ENCODE measurements around the gene SERPINA1.
"Not testable (repeated sequence)": the region's sequence is repeated elsewhere in the genome, so short reads cannot be mapped to it uniquely, and the experiment has no call there.

The SERPINA1 gene

GRCh38 chr14:94423453-94424056 is 35.2 kb upstream of the SERPINA1 start:
- H3K27me3 ChIP-seq (ENCODE audit: insufficient read depth, poor library complexity, severe bottlenecking) = no peaks in the 10 kb centered on the region
- H3K4me3 ChIP-seq (ENCODE audit: severe bottlenecking) = no peak overlapping the region
- no peaks in the 10 kb centered on the region for H3K9me3 ChIP-seq (ENCODE audit: severe bottlenecking)
- H3K4me1 ChIP-seq (ENCODE audit: insufficient read depth, poor library complexity, severe bottlenecking) = peaks cover 8% of the 10 kb centered on the region
- DNase-seq (ENCODE audit: low spot score) (no peak), ATAC-seq (ENCODE audit: low read depth) (peak; percentile 70)
- H3K27ac ChIP-seq (ENCODE audit: poor library complexity, severe bottlenecking) = no peak overlapping the region
- no peaks in the 10 kb centered on the region for H3K36me3 ChIP-seq (ENCODE audit: low read depth)
- TF ChIP-seq CTCF (IDR thresholded peaks at IDR 0.05; ENCODE audit: poor library complexity, severe bottlenecking) = peak; percentile 92

GRCh38 chr14:94421316-94421715 is 32.9 kb upstream of the SERPINA1 start:
- no peak overlapping the region for H3K27ac ChIP-seq (ENCODE audit: poor library complexity, severe bottlenecking)
- H3K36me3 ChIP-seq (ENCODE audit: low read depth) = no peaks in the 10 kb centered on the region
- no peaks in the 10 kb centered on the region for H3K9me3 ChIP-seq (ENCODE audit: severe bottlenecking)
- no peaks in the 10 kb centered on the region for H3K27me3 ChIP-seq (ENCODE audit: insufficient read depth, poor library complexity, severe bottlenecking)
- ATAC-seq (ENCODE audit: low read depth) (no peak), DNase-seq (ENCODE audit: low spot score) (no peak)
- H3K4me3 ChIP-seq (ENCODE audit: severe bottlenecking) = no peak overlapping the region
- no peaks in the 10 kb centered on the region for H3K4me1 ChIP-seq (ENCODE audit: insufficient read depth, poor library complexity, severe bottlenecking)
- TF ChIP-seq CTCF (IDR thresholded peaks at IDR 0.05; ENCODE audit: poor library complexity, severe bottlenecking) = no peak

GRCh38 chr14:94417497-94418205 is 29.2 kb upstream of the SERPINA1 start:
- H3K27me3 ChIP-seq (ENCODE audit: insufficient read depth, poor library complexity, severe bottlenecking); H3K4me1 ChIP-seq (ENCODE audit: insufficient read depth, poor library complexity, severe bottlenecking); H3K9me3 ChIP-seq (ENCODE audit: severe bottlenecking); DNase-seq (ENCODE audit: low spot score); H3K4me3 ChIP-seq (ENCODE audit: severe bottlenecking); H3K36me3 ChIP-seq (ENCODE audit: low read depth); H3K27ac ChIP-seq (ENCODE audit: poor library complexity, severe bottlenecking); ATAC-seq (ENCODE audit: low read depth): not testable (repeated sequence)

GRCh38 chr14:94412671-94413638 is 24.6 kb upstream of the SERPINA1 start:
- peak; percentile 62 for ATAC-seq (ENCODE audit: low read depth)
- Histone ChIP-seq H3K9me3 (ENCODE audit: severe bottlenecking) (no peaks in the 10 kb centered on the region), H3K36me3 (ENCODE audit: low read depth) (no peaks in the 10 kb centered on the region), H3K4me3 (ENCODE audit: severe bottlenecking) (no peak overlapping the region), H3K27me3 (ENCODE audit: insufficient read depth, poor library complexity, severe bottlenecking) (no peaks in the 10 kb centered on the region), H3K27ac (ENCODE audit: poor library complexity, severe bottlenecking) (no peak overlapping the region), H3K4me1 (ENCODE audit: insufficient read depth, poor library complexity, severe bottlenecking) (no peaks in the 10 kb centered on the region)
- DNase-seq (ENCODE audit: low spot score) = no peak
- TF ChIP-seq CTCF (IDR thresholded peaks at IDR 0.05; ENCODE audit: poor library complexity, severe bottlenecking) = peak; percentile 73

- Histone ChIP-seq H3K27me3 (ENCODE audit: insufficient read depth, poor library complexity, severe bottlenecking) (no peaks in the 10 kb centered on the region), H3K36me3 (ENCODE audit: low read depth) (no peaks in the 10 kb centered on the region), H3K4me1 (ENCODE audit: insufficient read depth, poor library complexity, severe bottlenecking) (no peaks in the 10 kb centered on the region), H3K9me3 (ENCODE audit: severe bottlenecking) (peaks cover 7% of the 10 kb centered on the region), H3K27ac (ENCODE audit: poor library complexity, severe bottlenecking) (no peak overlapping the region), H3K4me3 (ENCODE audit: severe bottlenecking) (no peak overlapping the region)
- DNase-seq (ENCODE audit: low spot score) (no peak), ATAC-seq (ENCODE audit: low read depth) (no peak)
- no peak for TF ChIP-seq CTCF (IDR thresholded peaks at IDR 0.05; ENCODE audit: poor library complexity, severe bottlenecking)
Measured at GRCh38 chr14:94411638-94412037, 23.2 kb upstream of the SERPINA1 start.

- not testable (repeated sequence) for H3K27me3 ChIP-seq (ENCODE audit: insufficient read depth, poor library complexity, severe bottlenecking); H3K27ac ChIP-seq (ENCODE audit: poor library complexity, severe bottlenecking); H3K4me1 ChIP-seq (ENCODE audit: insufficient read depth, poor library complexity, severe bottlenecking); H3K4me3 ChIP-seq (ENCODE audit: severe bottlenecking); ATAC-seq (ENCODE audit: low read depth); H3K36me3 ChIP-seq (ENCODE audit: low read depth); DNase-seq (ENCODE audit: low spot score)
- H3K9me3 ChIP-seq (ENCODE audit: severe bottlenecking) = peaks cover 11% of the 10 kb centered on the region
Measured at GRCh38 chr14:94409430-94409829, 21.0 kb upstream of the SERPINA1 start.

All from RWPE2 (cell line).